Measurements from ENCODE around the gene BCL2L14.

- TF ChIP-seq CTCF (IDR thresholded peaks at IDR 0.05; ENCODE audit: low read length) (no peak), EZH2 (IDR thresholded peaks at IDR 0.05; ENCODE audit: borderline replicate concordance, low read length) (no peak)
Measured at GRCh38 chr12:12128670-12129069, 57.9 kb downstream of the BCL2L14 start.

Data from OCI-LY1 (cell line).